Left kidney (tissue), 2 donors: ENCODE results near the gene PLCL1. TPM values are rescaled to one million over a fixed set of nuclear protein-coding genes. Genes with fewer than 3 reads are reported as not detected.

Source experiments
- DNase-seq: peaks from one replicate; pipeline ENCODE4 v3.0.0-alpha.2; 2013
- polyA plus RNA-seq: library from polyadenylated mRNA; unstranded; fragments of 120-200 nt; gene quantifications from one replicate; pipeline ENCODE4 v1.2.1, GENCODE V29; 2013; ENCODE audit not compliant: insufficient read length

The PLCL1 gene
- polyA plus RNA-seq, 1 donor = 16.8 TPM

DNA sequence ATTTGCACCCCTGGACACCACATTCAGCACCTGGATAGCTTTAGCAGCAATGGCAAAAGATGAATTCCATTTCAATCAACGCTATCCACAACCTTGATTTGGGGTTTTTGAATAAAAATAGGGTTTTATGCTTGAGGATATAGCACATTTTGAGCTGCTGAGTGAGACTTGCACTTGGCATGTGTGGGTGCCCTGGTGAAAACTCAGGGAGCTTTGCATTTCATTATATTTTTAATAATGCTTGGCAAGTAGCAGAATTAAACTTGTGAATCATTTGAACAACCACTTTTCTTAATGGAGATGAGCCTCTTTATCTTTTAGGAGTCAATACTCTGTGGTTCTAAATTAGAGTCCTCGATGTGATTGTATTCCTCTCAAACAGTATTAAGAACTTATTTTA is 252.4 kb downstream of the PLCL1 start:
- no peak for DNase-seq

DNA sequence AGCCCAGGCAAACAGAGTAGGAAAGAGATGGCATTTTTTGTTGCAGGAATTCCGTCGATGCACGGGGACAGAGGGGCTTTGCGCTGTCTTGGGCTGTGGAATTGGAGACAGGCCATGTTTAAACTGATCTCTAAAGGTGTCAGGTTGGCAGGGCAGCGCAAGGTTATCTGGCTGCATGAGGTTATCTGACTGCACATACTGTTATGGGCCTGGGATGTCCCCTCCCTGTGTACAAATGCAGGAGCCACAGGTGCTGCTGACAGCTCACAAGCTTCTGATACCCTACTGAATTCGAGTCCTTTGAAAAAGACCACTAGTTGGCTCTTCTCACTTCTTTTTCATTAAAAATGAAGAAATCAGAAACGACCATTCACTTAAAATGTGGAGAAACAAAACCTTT is 255.4 kb downstream of the PLCL1 start:
- no peak for DNase-seq

DNA sequence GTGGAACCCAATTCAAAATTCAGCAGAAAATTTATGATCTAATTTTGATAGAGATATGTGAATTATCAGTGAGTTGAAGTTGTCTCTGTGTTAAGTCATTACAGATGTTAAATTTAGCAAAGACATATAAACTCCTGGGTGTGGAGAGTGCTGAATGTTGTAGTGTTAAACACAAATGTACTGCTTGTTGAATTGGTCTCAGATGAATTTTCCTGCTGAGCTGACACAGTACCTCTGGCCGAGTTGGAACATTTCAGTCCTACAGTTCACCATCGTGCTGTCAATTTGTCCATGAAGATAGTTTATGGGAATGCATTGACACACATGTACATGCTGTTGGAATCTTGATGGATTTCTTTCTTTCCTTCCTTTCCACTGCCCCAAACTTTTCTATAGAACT is 255.9 kb downstream of the PLCL1 start:
- DNase-seq = no peak

DNA sequence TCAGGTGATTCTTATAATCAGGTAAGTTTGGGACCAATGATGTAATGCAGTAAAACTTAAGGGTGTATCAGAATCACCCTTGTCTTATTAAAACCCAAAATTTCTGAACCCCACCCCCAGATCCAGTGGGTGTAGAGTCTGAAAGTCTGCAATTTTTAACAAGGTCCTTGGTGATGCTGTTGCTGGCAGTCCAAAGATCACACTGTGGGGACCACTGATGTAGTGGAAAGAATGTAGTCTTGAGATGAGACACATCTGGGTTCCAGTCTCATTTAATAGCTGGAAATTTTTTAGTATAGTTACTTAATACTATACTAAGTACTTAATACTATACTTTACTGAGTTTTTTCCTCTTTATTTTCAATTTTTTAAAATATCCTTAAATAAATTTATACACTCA is 258.4 kb downstream of the PLCL1 start:
- DNase-seq = no peak

DNA sequence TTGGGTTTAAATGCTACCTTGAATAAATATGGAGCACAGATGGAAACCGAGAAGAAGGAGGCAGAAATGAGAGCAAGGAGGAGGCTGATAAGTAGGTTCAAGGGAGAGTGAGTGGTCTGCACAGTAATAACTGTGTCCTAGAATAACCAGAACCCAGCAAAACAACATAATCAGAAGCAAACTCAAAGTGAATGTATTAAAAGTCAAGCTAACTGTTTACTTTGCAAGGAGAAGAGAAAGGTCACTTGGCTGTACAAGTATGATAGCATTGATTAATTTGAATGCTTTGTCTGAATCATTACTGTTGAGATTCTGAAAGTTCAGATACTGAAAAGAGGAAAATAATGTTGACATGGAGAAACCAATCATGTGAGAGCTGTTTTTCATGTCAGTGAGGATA is 258.8 kb downstream of the PLCL1 start:
- no peak for DNase-seq

DNA sequence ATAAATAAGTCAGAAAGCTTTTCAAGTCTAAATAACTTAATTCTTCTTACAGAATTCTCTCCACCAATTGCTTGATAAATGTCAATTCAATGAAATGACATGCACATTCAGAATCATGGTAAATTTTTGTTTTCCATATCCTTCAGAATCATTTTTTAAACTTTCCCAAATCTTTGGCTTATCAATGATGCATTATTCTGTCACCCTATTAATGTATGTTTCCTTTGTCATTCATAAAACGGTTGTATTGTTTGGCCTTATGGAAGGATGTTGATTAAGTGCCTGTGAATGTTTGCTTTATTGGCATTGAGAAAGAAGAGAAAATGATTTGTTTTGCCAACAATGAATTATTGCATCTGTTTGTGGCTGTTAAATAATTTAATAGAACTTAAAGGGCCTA is 260.9 kb downstream of the PLCL1 start:
- DNase-seq = no peak

DNA sequence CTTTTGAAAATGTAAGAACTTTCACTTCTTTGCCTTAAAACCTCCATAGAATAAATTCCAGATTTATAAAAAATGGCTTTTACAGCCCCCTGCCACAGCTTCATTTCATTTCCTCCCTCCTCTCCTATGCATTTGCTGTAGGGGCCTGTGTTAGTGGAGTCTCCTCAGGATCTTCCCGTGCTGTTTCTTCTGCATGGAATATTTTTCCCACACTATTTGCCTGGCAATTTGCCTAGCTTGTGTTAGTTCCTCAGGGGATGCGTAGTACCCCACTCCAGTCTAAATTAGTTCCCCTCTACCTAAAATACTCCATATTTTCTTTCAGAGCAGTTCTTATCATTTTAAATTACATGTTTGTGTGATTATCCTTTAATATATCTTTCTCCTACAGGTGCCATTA is 262.2 kb downstream of the PLCL1 start:
- no peak for DNase-seq

DNA sequence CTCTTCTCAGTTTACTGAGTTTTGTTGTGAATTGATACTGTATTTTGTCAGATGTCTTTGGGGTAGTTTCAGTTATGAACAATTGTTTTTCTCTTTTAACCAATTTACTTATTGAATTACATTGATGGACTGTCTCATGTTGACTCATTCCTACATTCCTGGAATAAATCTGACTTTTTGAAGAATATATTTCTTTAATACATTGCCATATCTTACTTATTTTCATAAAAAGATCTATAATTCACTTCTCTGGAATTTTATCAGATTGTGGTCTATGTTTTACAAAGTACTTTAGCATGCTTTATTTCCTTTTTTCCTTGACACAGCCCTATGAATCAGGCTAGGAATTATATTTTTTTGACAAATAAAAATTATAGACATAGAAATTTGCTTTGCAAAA is 268.3 kb downstream of the PLCL1 start:
- no peak for DNase-seq

DNA sequence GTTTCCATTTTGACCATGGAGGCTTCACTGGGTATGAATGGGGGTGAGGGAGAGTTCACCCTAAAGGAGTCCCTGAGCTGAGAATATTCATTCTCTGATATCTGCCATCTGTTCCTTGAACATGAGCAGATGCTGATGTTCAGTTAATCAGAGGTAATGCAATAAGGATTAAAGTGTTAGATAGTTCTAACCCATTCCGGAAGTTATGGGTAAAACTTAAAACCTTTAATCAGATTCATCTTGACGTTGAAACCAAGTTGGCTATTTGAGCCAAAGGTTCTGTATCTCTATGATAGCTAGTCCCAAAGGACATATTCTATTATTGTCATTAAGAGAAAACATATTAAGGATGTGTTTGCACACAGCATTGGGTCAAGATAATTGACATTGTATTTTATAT is 268.9 kb downstream of the PLCL1 start:
- DNase-seq = no peak

DNA sequence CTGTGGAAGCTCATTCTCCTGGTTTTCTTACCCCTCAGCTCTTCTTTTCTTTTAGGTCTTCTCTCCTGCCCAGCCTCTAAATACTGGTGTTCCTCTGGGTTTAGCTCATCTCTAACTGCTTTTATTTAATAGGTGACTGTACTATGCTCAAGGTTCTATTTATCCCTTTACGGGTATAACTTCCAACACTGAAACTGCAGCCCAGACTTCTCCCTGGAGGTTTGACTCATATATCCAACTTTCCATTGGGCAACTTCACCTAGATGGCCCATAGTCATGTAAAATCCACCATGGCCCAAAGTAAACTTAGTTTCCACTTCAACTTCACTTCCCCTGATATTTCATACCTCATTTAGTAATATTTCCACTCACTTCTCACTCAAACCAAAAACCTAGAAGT is 273.1 kb downstream of the PLCL1 start:
- DNase-seq = no peak

DNA sequence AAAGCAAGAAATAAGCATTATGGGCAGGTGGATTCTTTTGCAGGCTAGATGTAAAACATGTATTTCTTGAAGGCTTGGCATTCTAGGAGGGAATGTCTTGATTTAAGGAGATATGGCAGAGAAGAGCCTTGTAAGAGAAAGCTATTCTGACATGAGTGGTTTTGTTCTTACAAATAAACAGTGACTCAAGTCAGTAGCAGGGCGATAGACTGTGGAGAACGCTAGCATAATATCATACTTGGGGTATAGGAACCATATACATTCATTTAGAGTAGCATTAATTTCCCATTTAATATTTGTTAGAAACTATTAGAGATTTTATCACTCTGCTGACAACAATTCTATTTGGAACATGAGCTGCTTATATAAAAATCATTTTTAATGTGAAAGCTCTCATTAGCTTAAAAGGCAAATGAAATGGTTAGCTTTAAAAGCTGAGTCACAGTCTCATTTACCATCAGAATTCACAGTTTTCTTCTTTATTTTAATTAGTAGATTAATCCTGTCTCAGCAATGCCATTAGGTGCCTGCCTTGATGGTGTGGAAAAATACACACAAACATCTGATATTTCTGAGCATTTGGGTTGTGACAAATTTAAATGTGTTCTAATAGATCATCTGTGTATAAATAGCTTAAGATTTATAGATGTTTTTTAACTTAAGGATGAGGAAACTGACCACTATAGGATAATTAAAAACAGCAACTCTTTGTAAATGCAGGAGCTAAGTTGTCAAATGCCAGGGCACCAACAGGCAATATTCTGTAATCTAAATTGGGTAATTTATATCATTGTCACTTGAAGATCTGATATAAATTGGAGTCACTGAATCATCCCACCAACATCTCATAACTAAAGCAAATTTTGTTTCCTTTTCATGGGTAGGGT is 276.7 kb downstream of the PLCL1 start:
- no peak for DNase-seq

DNA sequence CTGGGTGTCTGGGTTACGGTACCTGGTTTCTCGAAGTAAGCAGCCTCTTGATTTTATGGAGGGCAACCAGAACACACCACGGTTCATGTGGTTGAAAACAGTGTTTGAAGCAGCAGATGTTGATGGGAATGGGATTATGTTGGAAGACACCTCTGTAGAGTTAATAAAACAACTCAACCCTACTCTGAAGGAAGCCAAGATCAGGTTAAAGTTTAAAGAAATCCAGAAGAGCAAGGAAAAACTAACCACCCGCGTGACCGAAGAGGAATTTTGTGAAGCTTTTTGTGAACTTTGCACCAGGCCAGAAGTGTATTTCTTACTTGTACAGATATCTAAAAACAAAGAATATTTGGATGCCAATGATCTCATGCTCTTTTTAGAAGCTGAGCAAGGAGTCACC is 279.8 kb downstream of the PLCL1 start:
- DNase-seq = no peak

DNA sequence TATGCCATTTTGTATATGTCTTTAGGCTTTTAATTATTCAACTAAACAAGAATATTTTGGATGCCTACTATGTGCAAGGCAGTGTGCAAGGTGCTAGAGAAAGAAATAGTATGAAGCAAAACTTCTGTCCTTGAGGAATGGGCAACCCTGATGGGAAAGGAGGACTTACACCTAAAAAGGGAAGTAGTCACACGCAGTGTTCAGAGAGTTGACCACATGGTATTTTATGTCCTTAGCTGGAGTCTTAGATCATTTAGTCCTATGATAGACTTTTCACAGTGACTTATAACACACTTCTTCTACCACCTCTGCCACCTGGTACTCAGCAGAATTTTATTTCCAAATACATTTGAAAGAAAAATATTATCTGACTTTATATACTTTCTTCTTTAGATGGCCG is 291.6 kb downstream of the PLCL1 start:
- DNase-seq = no peak

DNA sequence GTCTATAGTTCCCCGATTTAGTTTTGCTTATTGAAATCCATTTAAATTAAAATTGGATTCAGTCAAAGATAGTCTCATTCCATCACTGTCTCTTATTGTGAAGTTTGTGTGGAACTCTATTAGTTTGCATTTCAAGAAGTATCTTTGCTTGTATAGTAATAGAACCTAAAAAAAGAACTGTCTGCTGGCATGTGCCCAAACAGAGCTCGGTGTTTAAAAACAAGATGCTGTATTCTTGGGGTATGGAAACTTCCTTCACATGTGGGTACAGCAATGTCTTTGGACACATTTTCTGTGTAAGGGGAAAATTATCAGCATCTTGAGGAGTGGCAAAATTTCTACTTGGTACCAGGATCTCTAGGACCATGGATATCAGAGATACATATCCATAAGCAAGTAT is 292.6 kb downstream of the PLCL1 start:
- no peak for DNase-seq

DNA sequence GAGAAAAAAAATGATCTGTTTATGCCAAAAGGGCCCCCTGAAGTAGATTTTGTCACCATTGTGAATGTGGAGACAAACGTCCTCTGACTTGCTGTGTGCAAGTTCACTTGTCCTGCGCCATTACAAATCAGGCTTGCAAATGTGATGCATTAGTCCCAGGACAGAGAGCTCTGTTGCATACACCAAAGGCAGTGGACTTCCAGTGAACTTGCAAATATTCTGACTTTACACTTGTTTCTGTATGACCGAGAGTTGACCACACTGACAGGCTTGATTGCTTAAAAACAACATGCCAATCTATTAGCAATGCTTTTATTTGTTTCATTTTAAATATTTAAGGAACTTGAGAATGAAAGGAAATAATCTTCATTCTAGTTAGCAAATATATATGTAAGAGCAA is 293.2 kb downstream of the PLCL1 start:
- no peak for DNase-seq

DNA sequence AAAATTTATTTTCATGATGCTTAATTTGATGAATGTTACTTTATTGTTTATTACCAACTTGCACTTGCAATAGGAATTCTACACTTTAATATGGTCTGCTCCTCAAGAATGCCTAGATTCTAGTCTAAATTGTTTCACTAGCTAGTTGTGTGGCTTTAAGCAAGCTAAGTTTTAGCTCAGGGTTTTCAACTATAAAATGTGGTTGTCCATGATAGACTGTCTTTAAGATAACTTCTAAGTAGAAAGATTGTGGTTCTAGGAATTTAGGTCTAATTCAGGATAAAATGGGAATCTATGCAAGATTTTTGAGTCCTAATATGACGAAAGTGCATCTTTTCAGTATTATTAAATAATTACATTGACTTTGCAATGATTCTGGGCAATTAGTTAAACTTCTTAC is 294.0 kb downstream of the PLCL1 start:
- DNase-seq = no peak

DNA sequence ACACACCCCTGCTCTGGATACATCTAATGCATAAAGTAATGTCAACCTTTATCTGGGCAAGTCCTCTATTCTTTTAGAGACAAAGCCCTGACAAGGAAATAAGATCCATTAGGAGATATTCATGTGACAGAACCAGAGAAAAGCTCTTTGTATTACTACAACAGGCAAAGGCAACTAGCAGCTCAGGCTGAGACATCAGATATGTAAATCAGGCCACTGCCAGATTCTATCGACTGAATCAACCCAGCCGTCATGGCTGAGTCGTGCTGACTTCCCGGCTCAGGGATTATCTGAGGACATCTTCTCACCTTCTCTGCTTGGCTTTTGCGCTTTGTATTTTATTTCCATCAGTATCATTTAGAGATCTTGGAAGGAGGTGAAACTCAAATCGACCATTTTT is 294.5 kb downstream of the PLCL1 start:
- DNase-seq = no peak

DNA sequence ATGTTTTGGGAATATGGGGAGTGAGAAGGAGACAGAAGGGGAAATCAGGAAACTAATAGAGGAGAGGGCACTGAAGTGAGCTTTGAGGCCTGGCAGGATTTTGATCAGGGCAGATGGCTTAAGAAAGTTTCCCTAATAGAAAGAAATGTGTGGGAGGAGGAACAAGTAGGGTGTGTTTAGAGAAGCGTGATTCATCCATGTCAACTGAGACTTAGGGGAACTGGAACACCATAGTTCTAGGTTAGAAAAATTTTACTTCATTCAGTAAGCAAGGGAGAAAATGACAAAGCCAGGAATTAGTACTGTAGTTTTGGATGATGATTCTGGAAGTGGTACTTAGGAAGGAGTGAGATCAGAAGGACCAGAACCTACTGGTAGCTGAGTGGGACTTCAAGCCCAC is 296.0 kb downstream of the PLCL1 start:
- DNase-seq = no peak

DNA sequence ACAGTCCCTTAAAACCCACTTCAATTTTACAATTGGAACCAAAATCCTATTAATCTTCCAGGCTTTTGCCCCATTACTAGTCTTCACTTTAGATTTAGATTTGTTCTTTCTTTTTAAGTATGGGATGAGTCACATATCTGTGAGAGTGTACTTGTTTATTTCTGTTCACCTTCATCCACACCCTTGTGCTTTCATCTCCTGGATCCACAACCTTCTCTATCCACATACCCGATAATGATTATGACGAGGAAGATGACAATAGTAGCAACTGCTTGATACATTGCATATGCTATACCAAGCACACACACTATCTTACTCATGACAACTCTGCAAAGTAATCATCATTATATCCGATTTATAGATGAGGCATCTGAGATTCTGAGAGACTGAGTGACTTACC is 297.3 kb downstream of the PLCL1 start:
- DNase-seq = no peak

DNA sequence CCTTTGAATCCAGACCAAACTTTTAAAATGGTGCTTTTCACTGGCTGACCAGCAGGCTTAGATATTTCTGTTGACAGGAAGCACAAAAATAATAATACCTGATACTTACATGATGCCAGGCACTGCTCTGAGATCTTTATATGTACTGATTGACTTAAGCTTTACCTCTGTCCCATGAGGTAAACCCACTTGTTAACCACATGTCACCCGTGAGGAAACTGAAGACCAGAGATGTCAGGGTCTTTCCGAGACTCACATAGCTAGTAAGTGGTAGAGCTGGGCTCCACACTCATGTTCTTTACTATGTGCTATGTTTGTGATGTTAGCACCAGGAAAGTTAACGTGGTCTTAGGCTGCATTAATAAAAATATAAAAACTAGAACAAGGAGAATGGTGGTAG is 297.7 kb downstream of the PLCL1 start:
- DNase-seq = no peak

DNA sequence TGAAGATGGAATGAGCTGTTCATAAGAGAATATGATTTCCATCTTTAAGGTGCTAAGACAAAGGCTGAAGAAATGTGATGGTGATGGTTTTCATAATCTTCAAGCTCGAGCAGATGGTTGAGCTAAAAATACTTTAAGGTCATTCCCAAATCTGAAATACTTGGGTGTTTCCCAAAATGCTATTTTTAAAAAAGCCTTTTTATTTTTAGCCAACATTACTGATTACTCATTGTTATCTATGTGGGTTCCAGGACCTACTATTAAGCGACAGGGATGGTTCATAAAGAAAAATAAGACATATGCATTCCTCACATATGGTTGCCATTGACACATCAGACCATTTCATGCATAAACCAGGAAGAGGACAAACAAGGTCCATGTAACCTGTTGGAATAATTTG is 298.5 kb downstream of the PLCL1 start:
- no peak for DNase-seq

DNA sequence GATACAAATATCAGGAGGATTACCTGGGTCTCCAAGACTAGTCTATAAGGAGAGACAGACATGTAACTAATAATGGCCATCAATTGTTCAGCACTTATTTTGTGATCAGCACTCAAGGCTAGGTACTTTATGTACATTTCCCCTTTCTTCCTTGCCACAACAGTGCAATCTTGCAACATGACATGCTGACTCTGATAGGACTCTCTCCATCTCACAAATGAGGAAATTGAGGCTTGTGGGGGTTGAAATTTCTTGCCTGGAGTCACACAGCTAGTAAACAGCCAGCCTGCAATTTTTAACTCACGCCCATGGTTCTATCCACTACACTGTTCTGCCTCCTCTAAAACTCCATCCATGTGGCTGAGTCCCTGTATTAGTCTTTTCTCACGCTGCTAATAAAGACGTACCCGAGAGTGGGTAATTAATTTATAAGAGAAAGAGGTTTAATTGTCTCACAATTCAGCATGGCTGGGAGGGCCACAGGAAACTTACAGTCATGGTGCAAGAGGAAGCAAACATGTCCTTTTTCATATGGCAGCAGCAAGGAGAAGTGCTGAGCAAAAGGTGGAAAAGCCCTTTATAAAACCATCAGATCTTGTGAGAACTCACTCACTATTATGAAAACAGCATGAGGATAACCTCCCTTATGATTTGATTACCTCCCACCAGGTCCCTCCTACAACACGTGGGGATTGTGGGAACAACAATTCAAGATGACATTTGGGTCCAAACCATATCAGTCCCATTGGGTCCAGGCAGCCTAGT is 302.4 kb downstream of the PLCL1 start:
- no peak for DNase-seq

DNA sequence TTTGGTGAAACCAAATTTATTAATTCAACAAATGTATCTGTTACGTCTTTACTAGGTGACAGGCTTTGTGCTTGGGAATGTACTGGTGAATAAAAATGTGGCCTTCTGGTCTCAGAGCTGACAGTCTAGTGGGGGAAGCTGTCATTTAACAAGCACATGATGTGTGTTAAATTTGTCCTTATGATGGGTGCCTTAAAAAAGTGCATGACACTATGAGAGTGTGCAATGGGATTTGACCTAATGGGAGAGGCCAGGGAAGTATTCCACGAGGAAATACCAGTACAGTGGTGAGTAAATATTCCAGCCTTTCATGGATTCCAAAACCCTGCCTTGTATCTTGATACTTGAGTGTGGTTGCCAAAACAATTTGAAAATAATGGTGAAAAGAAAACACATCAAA is 308.9 kb downstream of the PLCL1 start:
- DNase-seq = no peak

DNA sequence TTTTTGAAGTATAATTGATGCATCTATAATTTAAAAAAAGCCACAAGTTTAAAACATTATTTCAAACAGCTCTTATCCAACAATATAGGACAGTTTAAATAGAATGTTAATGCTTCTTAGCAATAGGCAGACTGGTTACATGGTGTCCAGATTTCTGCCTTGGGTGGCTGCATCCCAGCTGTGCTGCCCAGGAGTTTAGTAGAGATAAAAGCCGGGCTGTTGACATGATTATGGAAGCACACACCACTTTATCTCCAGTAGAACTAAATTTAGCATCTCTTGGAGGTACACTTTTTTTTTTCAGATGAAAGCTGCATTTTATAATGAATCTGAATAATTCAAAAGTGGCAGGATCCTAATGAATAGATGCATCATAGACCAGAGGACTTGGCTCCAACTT is 309.7 kb downstream of the PLCL1 start:
- no peak for DNase-seq
